GM18508 (cell line): ENCODE results near the gene SMOC1.

Experiments
- ATAC-seq: cut with Tn5 transposase; IDR thresholded peaks from one replicate; pipeline ENCODE4 v1.9.1; 2021; ENCODE audit warnings: moderate number of reproducible peaks; ENCODE audit not compliant: insufficient read depth, unreplicated experiment

Gene SMOC1

GRCh38 chr14:70000601-70001000 lies 121.4 kb downstream of the SMOC1 start:
- ATAC-seq, result no peak

- ATAC-seq, result no peak
Measured at GRCh38 chr14:70002589-70003346, 123.6 kb downstream of the SMOC1 start.

GRCh38 chr14:70004791-70005190 lies 125.6 kb downstream of the SMOC1 start:
- no peak for ATAC-seq

- ATAC-seq, result no peak
Measured at GRCh38 chr14:70005281-70005805, 126.1 kb downstream of the SMOC1 start.

GRCh38 chr14:70006699-70007098 lies 127.5 kb downstream of the SMOC1 start:
- ATAC-seq, result no peak

- no peak for ATAC-seq
Measured at GRCh38 chr14:70008284-70009262, 129.4 kb downstream of the SMOC1 start.

GRCh38 chr14:70009961-70010360 lies 130.7 kb downstream of the SMOC1 start:
- no peak for ATAC-seq

- ATAC-seq, result no peak
Measured at GRCh38 chr14:70011098-70011497, 131.9 kb downstream of the SMOC1 start.

- no peak for ATAC-seq
Measured at GRCh38 chr14:70011708-70012107, 132.5 kb downstream of the SMOC1 start.

GRCh38 chr14:70013271-70013873 lies 134.2 kb downstream of the SMOC1 start:
- no peak for ATAC-seq

GRCh38 chr14:70014406-70015095 lies 135.3 kb downstream of the SMOC1 start:
- ATAC-seq, result no peak

- ATAC-seq, result no peak
Measured at GRCh38 chr14:70018230-70018629, 139.0 kb downstream of the SMOC1 start.

- ATAC-seq, result no peak
Measured at GRCh38 chr14:70018713-70019211, 139.5 kb downstream of the SMOC1 start.

- ATAC-seq, result no peak
Measured at GRCh38 chr14:70019695-70020094, 140.5 kb downstream of the SMOC1 start.

- ATAC-seq, result no peak
Measured at GRCh38 chr14:70020352-70021170, 141.3 kb downstream of the SMOC1 start.

- ATAC-seq, result no peak
Measured at GRCh38 chr14:70021548-70022220, 142.5 kb downstream of the SMOC1 start.

- no peak for ATAC-seq
Measured at GRCh38 chr14:70022771-70023445, 143.7 kb downstream of the SMOC1 start.

GRCh38 chr14:70023871-70024270 lies 144.7 kb downstream of the SMOC1 start:
- ATAC-seq, result no peak
